DMS79 treated with DMSO at 0.1 percent for 48 hours (cell line): ENCODE results near the gene CASP1.
"Not testable (repeated sequence)": the region's sequence is repeated elsewhere in the genome, so short reads cannot be mapped to it uniquely, and the experiment has no call there.

Source experiments
- DNase-seq: peaks from one replicate; lab custom pipeline; 2025; lab: John Stamatoyannopoulos, UW

CASP1 gene

DNA sequence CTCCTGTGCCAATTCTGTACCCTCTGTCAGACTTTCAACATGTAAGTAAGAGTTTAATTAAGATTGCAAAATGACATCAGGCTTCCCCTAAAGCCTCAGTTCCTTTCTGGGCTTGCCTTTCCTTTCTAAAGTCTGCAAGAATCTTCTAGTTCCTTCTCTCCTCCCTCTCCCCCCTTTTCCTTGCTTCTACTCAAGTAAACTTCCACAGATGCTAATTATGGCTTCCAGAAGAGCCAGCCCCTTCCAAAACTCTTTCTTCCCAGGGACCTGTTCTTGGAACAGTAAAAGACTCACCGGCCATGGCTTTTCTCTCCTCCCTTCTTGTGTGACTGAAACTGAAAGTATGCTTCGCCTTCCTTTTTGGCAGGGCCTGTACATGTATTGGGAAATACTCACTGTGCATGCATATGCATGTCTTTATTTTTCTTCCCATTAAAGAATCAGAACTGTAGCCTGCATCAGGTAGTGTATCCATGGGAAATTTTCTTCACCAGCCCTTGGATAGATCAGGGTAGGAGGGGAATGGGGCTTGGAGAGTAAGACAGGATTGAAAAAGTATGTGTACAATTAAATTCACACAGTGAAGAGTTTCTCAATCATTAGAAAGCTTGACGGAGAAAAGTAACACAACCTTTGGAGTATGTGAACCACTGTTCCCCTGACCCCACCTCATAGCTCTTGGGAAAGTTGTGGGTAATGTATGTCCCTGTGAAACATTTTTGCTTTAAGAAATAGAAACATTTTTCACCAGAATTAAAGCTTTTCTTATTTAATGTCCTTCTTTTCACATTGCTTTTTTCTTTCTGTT, at the start of gene CASP1:
Gene CASP1, minus strand, starts transcription at position 332 of the 808 bp plus-strand sequence. Its CDS starts 31 bp downstream, at position 301.
- no peak for DNase-seq

DNA sequence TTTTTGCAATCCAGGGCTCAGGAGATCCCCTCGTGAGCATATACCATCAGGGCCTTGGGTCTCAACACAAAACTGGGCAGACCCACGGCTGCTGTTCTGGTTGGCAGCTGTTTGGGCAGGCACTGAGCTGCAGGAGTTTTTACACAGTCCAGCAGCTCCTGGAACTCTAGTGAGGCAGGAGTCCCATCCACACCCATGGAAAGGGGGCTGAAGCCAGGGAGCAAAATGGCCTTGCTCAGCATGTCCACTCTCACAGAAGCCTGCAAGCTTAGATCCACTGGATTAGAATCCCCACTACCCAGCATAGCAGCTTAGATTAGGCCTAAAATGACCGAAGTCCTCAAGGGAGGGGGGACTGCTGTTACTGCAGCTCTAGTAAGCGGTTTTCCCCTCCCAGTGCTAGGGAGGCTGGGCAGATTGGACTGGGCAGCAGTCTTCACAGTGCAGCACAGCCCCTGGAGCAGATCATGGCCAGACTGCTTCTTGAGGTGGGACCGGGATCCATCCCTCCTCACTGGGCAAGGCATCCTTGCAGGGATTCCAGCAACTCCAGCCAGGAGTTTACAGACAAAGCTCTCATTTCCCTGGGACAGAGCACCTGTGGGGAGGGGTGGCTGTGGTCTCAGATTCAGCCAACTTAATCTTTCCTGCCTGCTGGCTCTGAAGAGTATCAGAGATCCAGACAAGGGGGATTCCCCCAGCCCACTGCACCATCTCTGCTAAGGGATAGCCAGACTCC, 46.6 kb upstream of the CASP1 start:
- DNase-seq: no peak

DNA sequence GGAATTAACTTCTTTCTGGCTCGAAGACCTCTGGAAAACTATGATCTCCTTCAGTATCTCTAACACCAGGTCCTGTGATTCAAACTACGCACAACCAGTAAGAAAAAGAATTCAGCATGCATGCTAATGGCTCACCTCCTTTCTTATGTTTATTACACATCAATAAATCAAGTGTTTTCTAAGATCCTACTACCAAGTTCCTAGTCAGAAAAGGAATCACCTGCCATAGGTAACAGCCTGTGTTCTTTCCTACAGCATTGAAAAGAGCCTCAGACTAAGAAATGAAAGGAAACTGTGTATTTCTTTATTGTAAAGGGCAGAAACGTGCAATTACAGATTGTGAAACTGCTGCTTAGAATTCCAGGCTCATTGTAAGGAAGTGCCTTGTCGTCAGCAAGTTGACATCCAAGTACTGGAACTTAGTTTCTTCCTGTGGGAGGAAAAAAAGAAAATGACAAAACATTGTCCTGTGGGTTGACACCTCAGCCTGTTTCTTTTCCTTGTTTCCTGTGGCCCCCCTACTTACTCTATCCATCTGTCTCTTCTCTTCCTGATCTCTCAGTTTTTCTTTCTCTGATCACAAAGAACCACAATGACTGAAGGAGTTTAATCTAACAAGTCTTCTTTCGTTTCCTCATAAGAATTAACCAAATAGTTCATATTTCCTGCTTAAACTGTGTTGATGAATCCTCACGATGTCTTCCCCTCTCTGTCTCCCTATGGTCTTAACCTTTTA, 45.4 kb upstream of the CASP1 start:
- not testable (repeated sequence) for DNase-seq

DNA sequence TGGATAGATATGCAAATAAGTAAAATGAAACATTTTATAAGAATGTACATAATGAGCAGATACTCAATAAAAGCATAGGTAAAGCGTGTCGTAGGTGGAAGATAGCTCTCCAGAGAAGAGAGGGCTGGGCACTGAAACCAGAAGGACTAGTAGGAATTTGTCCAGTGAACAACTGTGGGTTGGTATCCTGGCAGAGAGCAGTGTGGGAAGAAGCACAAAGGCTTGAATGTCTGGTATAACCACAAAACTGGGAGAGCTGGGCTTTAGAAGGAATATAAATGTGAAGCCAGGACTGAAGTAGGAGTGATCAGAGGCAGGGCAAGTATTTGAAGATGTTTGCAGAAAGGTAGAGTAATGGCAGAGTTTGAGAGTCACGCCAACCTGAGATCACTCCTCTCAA, 43.3 kb upstream of the CASP1 start:
- DNase-seq: no peak

- DNase-seq: not testable (repeated sequence)
Observed at GRCh38 chr11:105077141-105077790, 42.3 kb upstream of the CASP1 start.

- no peak for DNase-seq
Observed at GRCh38 chr11:105074166-105074530, 39.2 kb upstream of the CASP1 start.

- no peak for DNase-seq
Observed at GRCh38 chr11:105073456-105074165, 38.7 kb upstream of the CASP1 start.

GRCh38 chr11:105072080-105072479, 37.1 kb upstream of the CASP1 start:
- not testable (repeated sequence) for DNase-seq

DNA sequence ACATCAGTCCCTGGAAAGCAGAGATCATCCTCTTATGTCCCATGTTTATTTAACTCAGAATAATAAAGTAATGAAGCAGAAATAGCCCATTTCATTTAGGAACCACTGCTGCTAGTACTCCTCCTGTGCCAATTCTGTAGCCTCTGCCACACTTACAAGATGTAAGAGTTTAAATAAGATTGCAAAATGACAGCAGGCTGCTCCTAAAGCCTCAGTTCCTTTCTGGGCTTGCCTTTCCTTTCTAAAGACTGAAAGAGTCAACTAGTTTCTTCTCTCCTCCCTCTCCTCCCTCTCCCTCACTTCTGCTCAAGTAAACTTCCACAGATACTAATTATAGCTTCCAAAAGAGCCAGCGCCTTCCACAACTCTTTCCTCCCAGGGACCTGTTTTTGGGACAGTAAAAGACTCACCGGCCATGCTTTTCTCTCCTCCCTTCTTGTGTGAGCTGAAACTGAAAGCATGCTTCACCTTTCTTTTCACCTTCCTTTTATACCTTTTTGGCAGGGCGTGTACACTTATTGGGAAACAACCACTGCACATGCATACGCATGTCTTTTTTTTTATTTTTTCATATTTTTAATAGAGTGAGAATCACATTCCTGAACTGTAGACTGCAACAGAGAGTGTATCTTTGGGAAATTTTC, 36.3 kb upstream of the CASP1 start:
- no peak for DNase-seq

DNA sequence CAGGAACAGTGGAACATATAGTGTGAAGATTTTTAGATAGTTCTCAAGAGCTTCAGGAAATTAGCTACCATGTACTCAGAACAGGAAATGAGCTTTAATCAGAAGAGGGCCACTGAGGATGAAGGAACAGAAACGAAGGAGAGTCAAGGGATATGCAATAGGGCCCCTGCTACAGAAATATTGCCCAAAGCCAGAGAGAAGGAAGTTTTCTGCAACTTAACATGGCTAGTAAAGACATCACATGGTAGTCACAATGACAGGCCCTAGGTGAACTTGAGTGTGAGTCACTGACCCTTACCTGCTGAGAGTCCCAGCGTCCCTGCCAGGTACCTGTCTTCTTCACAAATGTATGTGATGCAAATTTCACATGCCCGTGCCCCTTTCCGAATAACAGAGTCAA, 35.4 kb upstream of the CASP1 start:
- no peak for DNase-seq

GRCh38 chr11:105069749-105070148, 34.8 kb upstream of the CASP1 start:
- not testable (repeated sequence) for DNase-seq

DNA sequence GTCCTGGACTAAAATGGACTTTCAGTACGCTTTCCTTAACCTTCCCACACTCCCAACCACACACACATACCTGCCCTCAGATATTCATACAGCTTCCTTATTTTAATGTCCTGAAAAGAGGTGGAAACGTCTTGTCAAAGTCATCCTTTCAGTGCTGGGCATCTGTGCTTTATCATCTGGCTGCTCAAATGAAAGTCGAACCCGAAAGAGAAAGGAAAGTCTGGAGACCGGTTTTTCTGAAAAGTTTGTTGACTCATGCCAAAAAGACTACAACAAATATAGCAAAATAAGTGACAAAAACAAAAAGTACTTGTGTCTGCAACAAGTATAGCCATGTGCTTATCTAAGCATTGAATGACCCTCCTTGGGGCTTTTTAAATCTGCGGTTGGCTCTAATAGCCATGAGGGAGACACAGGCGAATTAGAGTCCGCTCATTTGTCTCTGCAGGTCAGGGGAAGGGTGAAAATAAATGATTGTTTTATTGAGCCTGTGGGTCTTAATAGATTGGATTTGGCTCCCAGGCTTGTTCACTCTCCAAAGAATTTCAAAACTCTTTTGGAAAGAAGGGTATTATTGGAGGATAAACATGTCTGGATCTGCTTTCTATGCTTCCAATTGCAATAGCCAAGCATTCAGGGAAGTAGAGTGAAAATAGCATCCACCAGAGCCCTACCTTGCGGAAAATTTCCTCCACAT, 28.4 kb upstream of the CASP1 start:
- not testable (repeated sequence) for DNase-seq

GRCh38 chr11:105057432-105057831, 22.5 kb upstream of the CASP1 start:
- DNase-seq: no peak

DNA sequence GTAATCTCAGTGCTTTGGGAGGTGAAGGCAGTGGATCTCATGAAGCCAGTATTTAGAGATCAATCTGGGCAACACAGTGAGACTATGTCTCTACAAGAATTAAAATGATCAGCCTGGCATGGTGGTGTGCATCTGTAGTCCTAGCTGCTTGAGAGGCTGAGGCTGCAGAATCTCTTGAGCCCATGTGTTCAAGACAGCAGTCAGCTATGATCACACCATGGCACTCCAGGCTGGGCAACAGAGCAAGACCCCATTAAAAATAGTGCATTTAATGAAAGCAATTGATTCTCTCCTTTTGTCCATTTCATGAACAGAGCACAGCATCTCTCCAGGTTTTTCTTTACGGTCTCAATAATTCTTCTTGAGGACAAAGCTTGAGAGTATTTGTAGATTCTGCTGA, 21.5 kb upstream of the CASP1 start:
- DNase-seq: no peak

DNA sequence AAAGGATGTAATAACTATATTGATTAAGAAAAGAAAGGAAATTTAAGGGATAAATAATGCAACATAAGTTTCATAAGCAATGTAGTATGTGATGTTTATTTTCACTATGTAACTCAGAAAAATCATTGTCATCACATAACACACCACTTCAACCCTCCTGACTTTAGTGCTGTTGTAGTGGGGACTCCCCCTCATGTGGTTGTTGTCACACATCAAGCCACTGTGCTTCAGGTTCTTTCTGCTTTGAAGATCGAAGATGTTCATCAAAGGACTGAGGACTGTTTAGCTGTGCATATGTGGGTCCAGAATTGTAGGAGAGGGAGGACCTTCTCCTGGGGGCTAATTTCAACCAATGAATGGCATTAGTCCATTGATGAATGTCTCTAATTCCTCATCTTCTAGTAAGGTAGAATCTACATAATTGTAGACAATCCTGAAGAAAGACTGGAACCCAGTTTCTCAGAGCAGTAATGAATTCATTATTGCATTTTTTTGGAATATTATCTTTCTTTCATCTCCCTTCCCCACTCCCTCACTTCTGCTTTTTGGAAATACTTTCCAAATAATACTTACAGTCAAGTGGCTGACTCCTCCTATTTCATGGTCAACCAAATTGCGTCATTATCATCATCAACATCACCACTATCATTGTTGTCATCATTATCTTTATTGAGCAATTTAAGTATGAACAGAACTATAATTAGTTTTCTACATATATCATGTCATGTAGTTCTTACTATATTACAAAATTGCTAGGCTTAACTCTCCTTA, 20.0 kb upstream of the CASP1 start:
- no peak for DNase-seq

DNA sequence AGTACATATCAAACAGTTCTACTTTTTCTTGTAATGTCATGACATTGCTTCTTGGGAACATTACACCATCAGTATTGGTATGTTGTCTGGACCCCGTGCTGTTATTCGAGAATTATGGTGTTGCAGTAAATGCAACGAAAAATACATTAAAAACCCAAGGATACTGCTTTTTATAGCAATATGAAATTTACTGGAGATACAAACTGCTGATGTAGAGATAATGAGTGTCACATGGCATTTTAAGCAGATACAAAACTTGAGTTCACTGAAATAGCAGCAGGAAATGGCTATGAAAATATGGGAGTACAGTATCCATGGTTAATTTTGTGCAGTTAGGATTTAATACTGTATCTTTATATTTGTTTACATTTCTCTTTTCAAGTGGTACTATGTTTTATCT, 17.5 kb upstream of the CASP1 start:
- no peak for DNase-seq

DNA sequence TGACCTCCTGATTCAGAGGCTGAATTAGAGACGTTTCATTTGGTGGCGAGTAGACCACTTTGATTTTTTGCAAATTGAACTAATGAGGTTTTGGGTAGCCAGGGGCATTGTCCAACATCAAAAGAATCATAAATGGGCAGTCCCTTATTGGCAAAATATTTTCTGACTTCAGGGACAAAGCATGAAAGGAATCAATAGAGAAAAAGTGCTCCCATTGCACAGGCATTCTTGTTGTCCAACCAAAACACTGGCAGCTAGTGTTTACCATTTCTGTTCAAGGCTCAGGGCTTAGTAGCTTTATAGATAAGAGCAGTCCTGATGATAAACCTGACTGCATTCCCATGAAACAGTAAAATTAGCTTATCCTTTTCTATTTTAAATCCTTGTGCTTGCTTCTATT, 16.6 kb upstream of the CASP1 start:
- no peak for DNase-seq

DNA sequence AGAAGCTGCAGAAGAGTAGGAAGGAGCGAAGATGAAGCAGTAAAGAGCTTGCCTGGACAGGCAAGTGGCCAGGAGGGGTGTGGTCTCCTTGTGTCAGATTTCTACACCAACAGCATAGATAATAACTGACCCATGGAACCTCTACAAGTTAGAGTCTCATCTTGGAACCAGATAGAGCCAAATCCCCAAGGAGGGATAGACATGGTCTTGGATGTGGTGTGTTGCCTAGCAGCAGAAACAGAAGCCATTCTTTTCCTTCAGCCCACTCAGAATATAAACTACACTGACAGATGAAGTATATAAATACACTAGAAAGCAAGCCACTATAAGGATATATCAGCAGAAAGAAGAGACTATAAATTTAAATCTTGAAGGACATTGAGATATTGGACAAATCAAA, 14.5 kb upstream of the CASP1 start:
- DNase-seq: no peak

DNA sequence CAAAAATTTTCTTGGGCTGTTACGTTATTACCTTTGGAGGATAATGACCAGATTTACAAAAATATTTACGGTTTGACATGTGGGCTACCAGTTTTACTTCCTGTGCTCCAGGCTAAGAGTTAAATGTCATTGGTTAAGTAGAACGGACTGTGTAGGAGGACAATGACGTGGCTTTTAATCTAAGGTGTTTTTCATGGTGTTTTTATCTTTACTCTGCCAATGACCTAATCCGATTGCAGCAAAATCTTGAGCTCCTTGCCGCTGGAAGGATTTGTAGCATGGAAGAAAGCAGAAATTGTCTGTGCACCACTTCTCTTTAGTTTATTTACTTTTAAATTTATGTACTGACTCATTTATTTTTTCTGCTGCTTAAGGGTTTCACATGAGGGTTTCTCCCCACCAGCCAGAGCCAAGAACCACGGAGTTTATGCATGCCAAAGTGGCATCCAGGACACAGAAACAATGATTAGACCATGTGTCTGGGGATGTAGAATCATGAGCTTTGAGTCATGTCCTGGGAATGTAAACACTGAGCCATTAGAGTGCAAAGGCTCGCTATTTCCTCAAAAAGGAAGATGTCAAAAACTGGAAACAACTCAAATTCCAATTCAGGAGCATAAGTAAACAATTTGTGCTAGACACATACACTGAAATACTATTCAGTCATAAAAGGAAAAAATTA, 12.1 kb upstream of the CASP1 start:
- no peak for DNase-seq
